ENCODE data around the gene KCNQ5.

The KCNQ5 gene

DNA sequence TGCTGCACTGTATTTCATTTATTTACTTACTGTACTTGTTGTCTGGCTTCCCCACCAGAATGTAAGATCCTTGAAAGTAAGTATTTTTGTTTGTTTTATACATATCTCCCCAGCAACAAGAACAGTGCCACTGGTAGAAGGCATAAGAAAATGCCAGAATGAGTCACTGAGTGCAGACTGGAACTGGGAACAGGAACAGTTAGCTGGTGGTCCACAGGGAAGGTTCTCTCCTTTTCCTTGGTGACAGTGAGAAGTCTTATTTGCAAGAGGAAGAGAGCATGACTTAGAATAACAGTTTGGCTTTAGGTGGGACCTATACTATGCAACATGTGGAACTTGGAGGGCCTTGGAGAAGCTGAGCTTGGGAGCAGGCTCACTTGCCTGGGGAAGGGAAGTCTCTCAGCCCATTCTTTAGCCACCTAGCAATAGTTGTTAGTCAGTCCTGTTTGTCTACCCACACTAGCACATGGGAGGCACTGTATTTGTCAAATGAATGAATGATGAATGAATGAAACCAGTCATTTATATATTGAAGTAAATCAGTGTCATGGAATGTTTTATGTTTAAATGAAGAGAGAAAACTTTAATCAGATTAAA, 203.5 kb downstream of the KCNQ5 start:
- no peaks in the 10 kb centered on the region for H3F3A ChIP-seq (ENCODE audit: insufficient read depth, low read length)
- no peaks in the 10 kb centered on the region for H3K9me3 ChIP-seq (ENCODE audit: low read length)
- no peak overlapping the region for H3K4me2 ChIP-seq (ENCODE audit: low read length)
- H3K79me2 ChIP-seq (ENCODE audit: insufficient read depth, low read length), result peaks cover 13% of the 10 kb centered on the region; the same call in 1 of the 2 replicates
- no peak overlapping the region for H3K27ac ChIP-seq (ENCODE audit: low read depth, low read length, poor library complexity, severe bottlenecking)
- peaks cover 9% of the 10 kb centered on the region; the same call in 1 of the 2 replicates for H3K36me3 ChIP-seq (ENCODE audit: insufficient read depth, low read length)
- TF ChIP-seq EZH2 (IDR thresholded peaks at IDR 0.05; ENCODE audit: borderline replicate concordance, low read length), result no peak
- TF ChIP-seq, protein P1, sequence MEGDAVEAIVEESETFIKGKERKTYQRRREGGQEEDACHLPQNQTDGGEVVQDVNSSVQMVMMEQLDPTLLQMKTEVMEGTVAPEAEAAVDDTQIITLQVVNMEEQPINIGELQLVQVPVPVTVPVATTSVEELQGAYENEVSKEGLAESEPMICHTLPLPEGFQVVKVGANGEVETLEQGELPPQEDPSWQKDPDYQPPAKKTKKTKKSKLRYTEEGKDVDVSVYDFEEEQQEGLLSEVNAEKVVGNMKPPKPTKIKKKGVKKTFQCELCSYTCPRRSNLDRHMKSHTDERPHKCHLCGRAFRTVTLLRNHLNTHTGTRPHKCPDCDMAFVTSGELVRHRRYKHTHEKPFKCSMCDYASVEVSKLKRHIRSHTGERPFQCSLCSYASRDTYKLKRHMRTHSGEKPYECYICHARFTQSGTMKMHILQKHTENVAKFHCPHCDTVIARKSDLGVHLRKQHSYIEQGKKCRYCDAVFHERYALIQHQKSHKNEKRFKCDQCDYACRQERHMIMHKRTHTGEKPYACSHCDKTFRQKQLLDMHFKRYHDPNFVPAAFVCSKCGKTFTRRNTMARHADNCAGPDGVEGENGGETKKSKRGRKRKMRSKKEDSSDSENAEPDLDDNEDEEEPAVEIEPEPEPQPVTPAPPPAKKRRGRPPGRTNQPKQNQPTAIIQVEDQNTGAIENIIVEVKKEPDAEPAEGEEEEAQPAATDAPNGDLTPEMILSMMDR (IDR thresholded peaks at IDR 0.05; ENCODE audit: low read length), result no peak
- H4K20me1 ChIP-seq (ENCODE audit: insufficient read depth, low read length), result no peaks in the 10 kb centered on the region
- no peak overlapping the region for H2AFZ ChIP-seq (ENCODE audit: low read length)
- H3K4me3 ChIP-seq (ENCODE audit: low read depth, low read length, poor library complexity, severe bottlenecking), result no peak overlapping the region
- no peaks in the 10 kb centered on the region for H3K27me3 ChIP-seq (ENCODE audit: insufficient read depth, low read length)
- H3K9me2 ChIP-seq (ENCODE audit: low read depth, low read length), result no peaks in the 10 kb centered on the region
- no peak overlapping the region for H3K9ac ChIP-seq (ENCODE audit: low read length)
- peaks cover 18% of the 10 kb centered on the region for H3K4me1 ChIP-seq (ENCODE audit: insufficient read depth, low read length, severe bottlenecking)

- Histone ChIP-seq H3K36me3 (ENCODE audit: insufficient read depth, low read length) (peaks cover 9% of the 10 kb centered on the region; the same call in 1 of the 2 replicates), H3F3A (ENCODE audit: insufficient read depth, low read length) (no peaks in the 10 kb centered on the region), H3K4me1 (ENCODE audit: insufficient read depth, low read length, severe bottlenecking) (peaks cover 11% of the 10 kb centered on the region), H3K79me2 (ENCODE audit: insufficient read depth, low read length) (peaks cover 13% of the 10 kb centered on the region; the same call in 1 of the 2 replicates), H3K9ac (ENCODE audit: low read length) (no peak overlapping the region), H3K9me3 (ENCODE audit: low read length) (no peaks in the 10 kb centered on the region), H3K4me3 (ENCODE audit: low read depth, low read length, poor library complexity, severe bottlenecking) (no peak overlapping the region), H2AFZ (ENCODE audit: low read length) (no peak overlapping the region), H3K27ac (ENCODE audit: low read depth, low read length, poor library complexity, severe bottlenecking) (no peak overlapping the region), H3K27me3 (ENCODE audit: insufficient read depth, low read length) (no peaks in the 10 kb centered on the region), H3K4me2 (ENCODE audit: low read length) (no peak overlapping the region), H3K9me2 (ENCODE audit: low read depth, low read length) (no peaks in the 10 kb centered on the region), H4K20me1 (ENCODE audit: insufficient read depth, low read length) (no peaks in the 10 kb centered on the region)
- TF ChIP-seq, protein P1 (IDR thresholded peaks at IDR 0.05; ENCODE audit: low read length), result no peak
- no peak for TF ChIP-seq EZH2 (IDR thresholded peaks at IDR 0.05; ENCODE audit: borderline replicate concordance, low read length)
These were observed 204.2 kb downstream of the KCNQ5 start for GRCh38 chr6:72826037-72826436.

DNA sequence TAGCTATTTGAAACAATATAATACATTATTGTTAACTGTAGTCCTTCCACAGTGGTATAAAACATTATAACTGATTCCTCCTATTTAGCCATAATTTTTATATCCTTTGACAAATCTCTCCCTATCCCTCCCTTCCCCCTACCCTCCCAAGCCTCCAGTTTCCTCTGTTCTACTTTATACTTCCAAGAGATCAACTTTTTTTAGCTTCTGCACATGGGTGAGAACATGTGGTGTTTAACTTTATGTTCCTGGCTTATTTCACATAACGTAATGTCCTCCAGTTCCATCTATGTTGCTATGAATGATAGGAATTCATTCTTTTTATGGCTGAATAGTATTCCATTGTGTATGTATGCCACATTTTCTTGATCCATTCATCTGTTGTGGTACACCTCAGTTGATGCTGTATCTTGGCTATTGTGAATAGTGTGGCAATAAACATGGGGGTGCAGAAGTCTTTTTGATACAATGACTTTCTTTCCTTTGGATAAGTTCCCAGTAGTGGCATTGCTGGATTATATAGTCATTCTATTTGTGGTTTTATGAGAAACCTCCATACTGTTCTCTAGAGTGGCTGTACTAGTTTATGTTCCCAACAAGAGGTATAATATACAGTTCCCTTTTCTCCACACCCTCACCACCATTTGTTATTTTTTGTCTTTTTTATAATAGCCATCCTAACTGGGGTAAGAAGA, 205.0 kb downstream of the KCNQ5 start:
- Histone ChIP-seq H3K4me3 (ENCODE audit: low read depth, low read length, poor library complexity, severe bottlenecking) (no peak overlapping the region), H3K27ac (ENCODE audit: low read depth, low read length, poor library complexity, severe bottlenecking) (no peak overlapping the region), H3K4me2 (ENCODE audit: low read length) (no peak overlapping the region), H3K36me3 (ENCODE audit: insufficient read depth, low read length) (peaks cover 9% of the 10 kb centered on the region; the same call in 1 of the 2 replicates), H3K79me2 (ENCODE audit: insufficient read depth, low read length) (peaks cover 13% of the 10 kb centered on the region; the same call in 1 of the 2 replicates), H3K27me3 (ENCODE audit: insufficient read depth, low read length) (no peaks in the 10 kb centered on the region), H3F3A (ENCODE audit: insufficient read depth, low read length) (no peaks in the 10 kb centered on the region), H3K9me2 (ENCODE audit: low read depth, low read length) (no peaks in the 10 kb centered on the region), H2AFZ (ENCODE audit: low read length) (no peak overlapping the region), H4K20me1 (ENCODE audit: insufficient read depth, low read length) (no peaks in the 10 kb centered on the region), H3K4me1 (ENCODE audit: insufficient read depth, low read length, severe bottlenecking) (peaks cover 8% of the 10 kb centered on the region), H3K9me3 (ENCODE audit: low read length) (no peaks in the 10 kb centered on the region), H3K9ac (ENCODE audit: low read length) (no peak overlapping the region)
- no peak for TF ChIP-seq EZH2 (IDR thresholded peaks at IDR 0.05; ENCODE audit: borderline replicate concordance, low read length)
- TF ChIP-seq, protein P1 (IDR thresholded peaks at IDR 0.05; ENCODE audit: low read length), result no peak
